Measurements from ENCODE around the gene RPS6KB2. TPM values are rescaled to one million over a fixed set of nuclear protein-coding genes. Genes with fewer than 3 reads are reported as not detected.

Gene RPS6KB2
- 28.4 and 43.7 TPM in 2 replicates for total RNA-seq

GRCh38 chr11:67428052-67429001 lies at the start of gene RPS6KB2:
Gene RPS6KB2 (plus strand): TSS chr11:67428494. CDS start chr11:67428546, 52 bp downstream.

GRCh38 chr11:67391304-67392182 lies 36.8 kb upstream of the RPS6KB2 start, which contains the start of gene RAD9A:
Gene RAD9A (plus strand): TSS chr11:67391986. CDS start chr11:67392045, 59 bp downstream.

DNA sequence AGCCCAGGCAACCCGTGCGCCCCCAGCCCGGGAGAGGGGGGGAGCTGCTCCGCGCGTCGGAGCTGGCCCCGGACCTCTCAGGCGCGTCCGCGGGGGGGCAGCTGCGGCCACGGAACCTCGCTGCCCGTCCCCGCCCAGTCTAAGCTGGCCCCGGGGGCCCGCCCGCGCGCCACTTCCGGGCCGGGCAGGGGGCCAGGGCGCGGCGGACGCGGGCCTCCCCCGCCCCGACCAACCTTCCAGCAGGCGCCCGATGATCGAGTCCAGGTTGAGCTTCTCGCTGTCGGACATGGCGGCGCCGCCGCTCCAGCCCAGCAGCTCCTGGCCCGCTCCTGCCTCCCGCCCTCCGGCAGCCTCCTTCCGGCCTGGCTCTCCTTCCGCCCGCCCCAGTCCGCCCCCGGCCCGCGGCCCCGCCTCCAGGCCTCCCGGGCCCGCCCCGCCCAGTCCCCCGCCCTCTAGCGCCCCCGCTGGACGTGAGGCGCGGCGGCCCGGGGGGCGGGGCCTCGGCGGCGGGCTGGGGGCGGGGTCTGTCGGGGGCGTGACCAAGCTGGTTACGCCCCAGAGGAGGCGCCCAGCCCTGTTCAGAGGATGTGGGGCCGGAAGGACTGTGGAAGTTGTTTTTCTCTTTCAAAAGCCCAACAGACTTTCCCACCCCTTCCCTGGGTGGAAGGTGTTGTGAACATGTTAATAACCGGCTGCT lies 26.7 kb upstream of the RPS6KB2 start, which contains the start of gene PPP1CA:
TSS of gene PPP1CA (minus strand) at position 364 of the 697 bp plus-strand sequence. CDS start at position 288, 76 bp downstream.

DNA sequence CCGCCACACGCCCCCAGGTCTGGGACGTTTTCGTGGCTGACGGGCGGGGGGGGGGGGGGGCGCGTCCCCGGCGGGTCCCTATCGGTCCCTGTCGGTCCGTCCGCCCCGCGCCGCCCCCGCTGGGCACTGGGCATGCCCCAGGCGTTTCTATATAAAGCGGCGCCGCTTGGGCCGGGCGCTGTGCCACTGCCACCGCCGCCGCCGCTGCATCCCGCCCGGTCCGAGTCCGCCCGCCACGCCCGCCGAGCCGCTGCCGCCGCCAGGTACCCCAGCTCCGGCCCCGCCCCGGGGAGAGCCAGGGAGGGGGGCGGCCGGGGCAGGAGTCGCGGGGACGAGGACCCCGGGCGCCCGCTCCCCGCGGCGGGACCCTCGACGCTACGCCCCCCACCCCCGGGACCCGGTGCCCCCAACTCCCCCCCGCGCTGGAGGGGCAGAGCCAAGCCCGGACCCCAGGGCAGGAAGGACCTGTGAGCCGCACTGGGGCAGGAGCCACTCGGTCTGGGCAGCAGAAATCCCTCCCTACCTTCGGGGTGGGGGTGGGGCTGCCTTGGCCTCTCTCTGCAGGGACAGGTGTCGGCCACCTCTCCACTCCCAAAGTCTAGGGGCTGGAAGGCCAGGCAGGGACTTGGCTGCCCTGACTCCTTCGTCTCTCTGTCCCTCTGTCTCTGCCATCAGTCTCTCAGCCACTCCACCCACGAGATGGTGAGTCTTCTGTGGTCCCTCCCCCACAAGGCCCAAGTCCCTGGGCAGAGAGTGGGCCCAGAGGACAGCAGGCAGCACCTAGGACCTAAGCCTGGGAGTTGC lies 12.6 kb upstream of the RPS6KB2 start, which contains the start of gene CARNS1:
TSS of gene CARNS1 (plus strand) at position 178 of the 804 bp plus-strand sequence. CDS start at position 700, 522 bp downstream.

GRCh38 chr11:67437082-67437808 lies 9.0 kb downstream of the RPS6KB2 start, which contains the start of gene PTPRCAP:
Gene PTPRCAP (minus strand): TSS chr11:67437682. CDS start chr11:67437619, 63 bp downstream.

GRCh38 chr11:67452141-67452952 lies 24.1 kb downstream of the RPS6KB2 start, which contains the start of gene GPR152:
Gene GPR152 (minus strand): TSS chr11:67452729. CDS start chr11:67452724, 5 bp downstream.

DNA sequence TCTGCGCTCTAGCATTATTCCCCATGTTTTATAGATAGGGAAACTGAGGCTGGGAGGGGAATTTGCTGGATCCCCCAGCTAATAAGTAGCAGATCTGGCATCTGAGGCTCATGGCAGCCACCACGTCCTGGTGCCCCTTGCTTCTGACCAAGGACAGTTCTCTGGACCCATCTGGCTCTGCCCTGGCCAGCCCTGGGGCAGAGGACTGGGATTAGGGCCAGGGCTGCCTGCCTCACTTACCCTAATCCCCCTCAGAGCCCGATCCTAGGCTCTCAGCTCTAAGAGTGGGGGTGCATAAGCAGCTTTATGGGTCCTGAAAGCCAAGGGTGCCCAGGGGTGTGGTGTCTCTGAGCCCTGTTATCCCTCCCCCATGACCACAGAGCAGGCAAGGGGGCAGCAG lies 26.8 kb downstream of the RPS6KB2 start, which contains the start of gene CABP4:
TSS of gene CABP4 (plus strand) at position 301 of the 400 bp plus-strand sequence. CDS start at position 371, 70 bp downstream.

DNA sequence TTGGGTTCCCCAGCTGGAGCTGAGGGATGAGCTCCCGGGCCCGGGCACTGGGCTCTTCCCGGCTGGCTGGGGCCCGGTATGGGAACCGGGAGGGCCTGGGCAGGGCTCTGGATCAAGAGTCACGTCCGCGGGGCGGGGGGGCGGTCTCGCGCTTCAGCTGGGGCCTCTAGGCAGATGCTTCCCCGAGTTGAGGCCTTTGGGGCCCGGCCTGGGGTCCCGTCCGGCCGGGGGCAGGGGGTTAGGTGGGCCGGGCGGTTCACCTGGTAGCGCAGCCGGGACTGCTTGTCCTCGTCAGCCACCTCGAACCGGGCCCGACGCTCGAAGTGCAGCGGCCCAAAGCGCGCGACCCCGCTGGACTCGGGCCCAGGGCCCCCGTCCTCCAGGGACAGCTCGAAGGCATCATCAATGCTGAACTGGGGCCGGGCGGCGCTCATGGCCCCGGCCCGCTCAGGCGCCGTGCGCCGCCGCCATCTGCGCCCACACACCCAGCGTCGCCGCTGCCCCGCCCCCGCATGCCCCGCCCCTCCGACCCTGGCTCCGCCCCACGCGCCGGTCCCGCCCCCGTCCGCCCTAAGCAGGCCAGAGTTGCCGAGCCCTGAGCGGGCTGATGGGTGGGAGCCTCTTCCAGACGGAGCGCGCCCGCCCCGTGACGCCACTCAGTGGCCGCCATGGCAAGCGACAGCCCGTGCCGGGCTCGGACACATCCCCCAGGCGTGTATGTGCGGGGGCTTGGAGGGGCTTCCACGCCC lies 40.6 kb downstream of the RPS6KB2 start, which contains the start of gene TMEM134:
TSS of gene TMEM134 (minus strand) at position 493 of the 749 bp plus-strand sequence. CDS start at position 434, 59 bp downstream.

DNA sequence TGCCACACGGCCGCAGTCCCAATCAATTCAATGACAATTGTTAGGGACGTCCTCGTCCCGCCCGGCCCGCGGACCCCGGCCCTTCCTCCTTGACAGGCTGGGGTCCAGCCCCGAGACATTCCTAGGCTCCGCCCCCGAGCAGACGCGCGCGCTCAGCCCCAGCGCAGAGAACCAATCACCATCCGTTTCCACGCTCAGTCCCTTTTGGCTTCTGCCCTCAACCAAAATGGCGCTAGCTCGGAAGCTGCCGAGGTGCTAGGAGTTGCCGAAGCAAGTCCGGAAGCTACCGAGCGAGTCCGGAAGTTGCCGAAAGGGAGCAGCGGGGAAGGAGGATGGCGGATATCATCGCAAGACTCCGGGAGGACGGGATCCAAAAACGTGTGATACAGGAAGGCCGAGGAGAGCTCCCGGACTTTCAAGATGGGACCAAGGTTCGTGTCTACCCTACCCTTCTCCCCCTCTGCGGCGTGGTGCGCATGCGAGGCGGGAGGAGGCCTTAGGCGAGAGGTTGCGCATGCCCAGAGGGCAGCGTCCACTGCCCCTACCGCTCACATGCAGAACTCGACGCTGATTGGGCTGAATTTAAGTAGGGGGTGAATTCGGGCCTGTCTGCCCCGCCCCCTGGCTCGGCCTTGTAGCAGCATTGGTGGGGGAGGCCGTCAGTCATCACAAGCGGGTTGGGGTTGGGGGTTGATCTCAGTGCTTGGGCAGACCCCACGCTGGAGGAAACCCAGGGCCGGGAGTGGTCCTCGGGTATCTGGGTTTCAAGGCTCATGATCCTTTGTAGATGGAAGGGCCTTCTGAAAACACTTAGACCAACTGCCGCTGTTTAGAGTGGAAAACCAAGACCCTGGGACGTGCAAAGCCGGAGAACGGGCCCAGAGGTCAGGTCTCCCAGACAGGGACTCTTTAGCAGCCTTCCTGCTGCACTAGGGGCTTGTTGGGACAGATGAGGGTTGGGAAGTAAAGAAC lies 54.8 kb downstream of the RPS6KB2 start, which contains the start of gene AIP:
TSS of gene AIP (plus strand) at position 200 of the 972 bp plus-strand sequence. CDS start at position 333, 133 bp downstream.

Other genes with a start within 250 kb of the RPS6KB2 start
- 21.3 and 23.3 TPM in 2 replicates for gene GRK2, start 162.0 kb upstream of the RPS6KB2 start, total RNA-seq
- gene ANKRD13D, start 139.2 kb upstream of the RPS6KB2 start, total RNA-seq = 26.6 and 32.3 TPM in 2 replicates
- gene SSH3, start 125.0 kb upstream of the RPS6KB2 start, total RNA-seq = 16.2 and 19.1 TPM in 2 replicates
- gene POLD4, start 74.9 kb upstream of the RPS6KB2 start, total RNA-seq = 26.8 and 32.2 TPM in 2 replicates
- 2.7 and 3.0 TPM in 2 replicates for gene CLCF1, start 54.9 kb upstream of the RPS6KB2 start, total RNA-seq
- 5.0 and 6.3 TPM in 2 replicates for gene RAD9A, start 36.5 kb upstream of the RPS6KB2 start, total RNA-seq
- gene PPP1CA, start 26.6 kb upstream of the RPS6KB2 start, total RNA-seq = 72.2 and 109 TPM in 2 replicates
- not detected in 2 replicates for gene TBC1D10C, start 24.4 kb upstream of the RPS6KB2 start, total RNA-seq
- gene CARNS1, start 12.8 kb upstream of the RPS6KB2 start, total RNA-seq = 0.09 and 0.16 TPM in 2 replicates
- gene PTPRCAP, start 9.2 kb downstream of the RPS6KB2 start, total RNA-seq = under 0.01 TPM in 1 of 2 replicates, not detected in the other
- gene CORO1B, start 15.0 kb downstream of the RPS6KB2 start, total RNA-seq = 175 and 181 TPM in 2 replicates
- not detected in 2 replicates for gene GPR152, start 24.2 kb downstream of the RPS6KB2 start, total RNA-seq
- not detected in 2 replicates for gene CABP4, start 26.9 kb downstream of the RPS6KB2 start, total RNA-seq
- gene TMEM134, start 40.8 kb downstream of the RPS6KB2 start, total RNA-seq = 7.8 and 14.7 TPM in 2 replicates
- 138 and 208 TPM in 2 replicates for gene AIP, start 54.5 kb downstream of the RPS6KB2 start, total RNA-seq
- 10.7 and 16.4 TPM in 2 replicates for gene PITPNM1, start 76.9 kb downstream of the RPS6KB2 start, total RNA-seq
- gene CDK2AP2, start 79.7 kb downstream of the RPS6KB2 start, total RNA-seq = 4.4 and 5.5 TPM in 2 replicates
- gene CABP2, start 95.0 kb downstream of the RPS6KB2 start, total RNA-seq = not detected in 2 replicates
- gene GSTP1, start 155.3 kb downstream of the RPS6KB2 start, total RNA-seq = 486 and 932 TPM in 2 replicates
- 223 and 240 TPM in 2 replicates for gene NDUFV1, start 178.4 kb downstream of the RPS6KB2 start, total RNA-seq
- 2.7 and 2.8 TPM in 2 replicates for gene NUDT8, start 201.4 kb downstream of the RPS6KB2 start, total RNA-seq
- not detected in 2 replicates for gene TBX10, start 211.3 kb downstream of the RPS6KB2 start, total RNA-seq
- gene ACY3, start 222.2 kb downstream of the RPS6KB2 start, total RNA-seq = not detected in 2 replicates
- 0.34 TPM in 1 of 2 replicates, not detected in the other for gene ALDH3B2, start 246.1 kb downstream of the RPS6KB2 start, total RNA-seq